ENCODE measurements around the gene RAB11FIP4. TPM values are rescaled to one million over a fixed set of nuclear protein-coding genes. Genes with fewer than 3 reads are reported as not detected.

The RAB11FIP4 gene
- total and polyA plus RNA-seq, 2 of the 13 experiments (the other 11 are each of a cell fraction or from before 2014, with no cell fraction given) = 28.0 to 89.3 TPM

- TF ChIP-seq WIZ (CRISPR knock-in tag; IDR thresholded peaks at IDR 0.05) (no peak), ESRRA (CRISPR knock-in tag; IDR thresholded peaks at IDR 0.05; ENCODE audit: low read depth) (no peak), FOXM1 (CRISPR knock-in tag; IDR thresholded peaks at IDR 0.05) (no peak), ZNF629 (CRISPR knock-in tag; conservative IDR thresholded peaks at IDR 0.05) (no peak), SMAD1 (CRISPR knock-in tag; IDR thresholded peaks at IDR 0.05; ENCODE audit: borderline replicate concordance, low read depth) (no peak), ZNF615 (CRISPR knock-in tag; IDR thresholded peaks at IDR 0.05; ENCODE audit: borderline replicate concordance) (no peak), CBX2 (IDR thresholded peaks at IDR 0.05; ENCODE audit: low read depth, low read length) (no peak), CBX2 (CRISPR knock-in tag; IDR thresholded peaks at IDR 0.05; ENCODE audit: low read depth) (no peak), ZNF672 (CRISPR knock-in tag; IDR thresholded peaks at IDR 0.05) (peak; percentile 20; the same call in 1 of the 2 replicates), ZSCAN20 (CRISPR knock-in tag; IDR thresholded peaks at IDR 0.05; ENCODE audit: borderline replicate concordance) (no peak), JUND (CRISPR knock-in tag; IDR thresholded peaks at IDR 0.05) (peak; percentile 29; the same call in 1 of the 2 replicates), ASH2L (IDR thresholded peaks at IDR 0.05; ENCODE audit: insufficient read length, low read depth, low read length) (peak; percentile 65), NCOA1 (CRISPR knock-in tag; IDR thresholded peaks at IDR 0.05) (peak; percentile 83; the same call in 1 of the 2 replicates), ZNF766 (CRISPR knock-in tag; IDR thresholded peaks at IDR 0.05; ENCODE audit: borderline replicate concordance) (no peak), CTCF (CRISPR knock-in tag; IDR thresholded peaks at IDR 0.05) (no peak), XRCC5 (optimal IDR thresholded peaks at IDR 0.05; ENCODE audit: low read length) (peak; percentile 15), RAD51 (IDR thresholded peaks at IDR 0.05; ENCODE audit: borderline replicate concordance) (no peak), ZNF678 (CRISPR knock-in tag; IDR thresholded peaks at IDR 0.05) (no peak), IKZF5 (CRISPR knock-in tag; IDR thresholded peaks at IDR 0.05) (peak; percentile 69; the same call in 1 of the 2 replicates), ZNF335 (CRISPR knock-in tag; IDR thresholded peaks at IDR 0.05) (no peak), ZNF800 (CRISPR knock-in tag; IDR thresholded peaks at IDR 0.05) (0 out of 2 replicates have a peak, but pooled peaks have one; percentile 12), REST (IDR thresholded peaks at IDR 0.05; ENCODE audit: borderline replicate concordance in 1 of 2, low read depth in 1 of 2, low read length in 2 of 2) (peak in 1 of 2 experiments; percentile 19; a peak in 1 of 4 replicates)
Measured at GRCh38 chr17:31475378-31476162, 84.1 kb downstream of the RAB11FIP4 start (continued).

All from HepG2 (cell line).